Right lobe of liver (tissue), 6 donors: ENCODE data around the gene ANXA6. TPM values are rescaled to one million over a fixed set of nuclear protein-coding genes. Genes with fewer than 3 reads are reported as not detected.

ENCODE experiments used
- ATAC-seq, 4 donors: fragments of 200-7000 bp; cut with Tn5 transposase; one replicate each; pipeline ENCODE4 v1.9.1; 2020; ENCODE audit warnings: mild to moderate bottlenecking in 4 of 4, moderate library complexity in 4 of 4
- DNase-seq, 3 donors: peaks; one replicate each; pipeline ENCODE4 v3.0.0-alpha.2; 2020
- H3K27ac ChIP-seq, 3 donors: fragments of 200-600 bp; one replicate each; pipeline ENCODE4 v1.8.0; 2022
- H3K27me3 ChIP-seq, 2 donors: fragments of 200-600 bp; one replicate each; pipeline ENCODE4 v1.8.0; 2022
- H3K36me3 ChIP-seq, 4 donors: fragments of 200-600 bp; sonication (generic) in 1 of 4; one replicate each; pipeline versions ENCODE4 v1.5.1 to v1.8.0; 2017 to 2022; ENCODE audit warnings: control low read depth in 1 of 4
- H3K4me1 ChIP-seq, 4 donors: fragments of 200-600 bp; sonication (generic) in 1 of 4; one replicate each; pipeline versions ENCODE4 v1.5.1 to v1.8.0; 2017 to 2022; ENCODE audit warnings: control low read depth in 1 of 4
- H3K4me3 ChIP-seq, 3 donors: fragments of 200-600 bp; one replicate each; pipeline ENCODE4 v1.8.0; 2022
- H3K9me3 ChIP-seq, 4 donors: fragments of 200-600 bp; sonication (generic) in 1 of 4; one replicate each; pipeline versions ENCODE4 v1.5.1 to v1.8.0; 2017 to 2022; ENCODE audit warnings: control low read depth in 1 of 4
- POLR2A ChIP-seq: fragments of 450-650 bp; IDR thresholded peaks from one replicate; pipeline ENCODE4 v1.6.1; 2017; ENCODE audit warnings: antibody characterized with exemption, mild to moderate bottlenecking
- WGBS: methylation state at CpG from one replicate; pipeline ENCODE4 v1.1.6; 2018; ENCODE audit warnings: low coverage, low lambda C conversion rate; ENCODE audit not compliant: insufficient coverage; ENCODE audit errors: missing lambda C conversion rate; 5-methylcytosine and 5-hydroxymethylcytosine counted together
- intact Hi-C, 2 donors: fragments of 100-400 bp; cut with DNase I; formaldehyde crosslinking; loops; one replicate each; pipeline versions ENCODE4 v1.11.2 to v1.14.1; 2022
- total RNA-seq, 6 experiments: library from RNA; depleted of rRNA in 2 of 6; stranded (reverse); fragments of >200 nt in 2 of 6; fragmentation: NEBNext Ultra II Directional in 3 of 6; extraction: Animal tissue kit (Norgen Biotek cat#: 25700) in 3 of 6; gene quantifications; one replicate each; pipeline versions ENCODE4 v1.1.0 to v1.2.4, GENCODE V29; 2016 to 2023
- TF ChIP-seq, protein P1 (sequence below), 4 donors: fragments of 200-600 bp in 3 of 4; fragments of 450-650 bp in 1 of 4; IDR thresholded peaks; one replicate each; pipeline versions ENCODE4 v1.5.1 to v1.8.0; 2016 to 2022; ENCODE audit warnings: antibody characterized with exemption in 4 of 4, mild to moderate bottlenecking in 2 of 4
- donor health status: DM: no; HTN: yes; CAD: no.
- donor health status: DM: no; HTN: no; CAD: no.
- donor health status: DM: no; HTN: no; CAD: no.
- donor health status: DM: no; HTN: yes; CAD: no.
- donor health status: DM: no; HTN: yes; CAD: no.

ANXA6 gene
- total RNA-seq, 6 experiments from 2014 or later: 143 to 236 (median 165) TPM

DNA sequence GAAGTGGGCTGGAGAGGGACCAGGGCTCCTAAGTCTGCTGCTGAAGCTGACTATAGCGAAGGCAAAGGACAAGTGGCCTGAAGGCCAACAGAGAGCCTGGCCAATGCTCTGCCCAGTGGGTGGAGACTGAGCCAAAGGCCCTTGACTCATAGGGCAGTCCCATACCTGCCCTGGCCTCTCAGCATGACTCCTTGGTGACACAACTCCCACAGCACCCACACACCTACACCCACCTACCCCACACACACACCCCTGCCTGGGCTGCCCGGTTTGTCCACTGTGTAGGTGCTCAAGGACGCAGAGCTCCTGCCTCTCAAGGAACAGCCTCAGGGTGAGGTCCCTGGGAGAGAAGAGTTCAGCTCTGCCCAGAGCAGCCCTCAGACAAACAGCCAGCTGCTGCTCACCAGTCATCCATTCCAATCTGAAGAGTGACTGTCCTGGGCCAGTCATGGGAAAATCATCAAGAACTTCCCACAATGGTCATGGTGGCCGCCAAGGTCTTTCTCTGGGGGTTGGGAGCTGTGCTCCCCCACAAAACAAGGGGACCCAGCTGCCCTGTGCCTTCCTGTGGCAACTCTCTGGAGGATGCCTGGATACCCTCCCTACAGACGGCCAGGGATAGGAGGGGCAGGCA, 81.8 kb downstream of the ANXA6 start:
- DNase-seq: peak; percentile 78 to 87 (median 83)
- no peaks in the 10 kb centered on the region for H3K36me3 ChIP-seq
- intact Hi-C loops: no loop called here
- H3K9me3 ChIP-seq: no peaks in the 10 kb centered on the region
- H3K4me1 ChIP-seq: peaks cover 0 to 53% (median 28%) of the 10 kb centered on the region in 4 donors
- H3K27ac ChIP-seq: peak overlapping the region; percentile 53 to 61 (median 55)
- H3K4me3 ChIP-seq: no peak overlapping the region
- peak; percentile 76 to 84 (median 80) for ATAC-seq
- TF ChIP-seq POLR2A: no peak
- TF ChIP-seq, protein P1, sequence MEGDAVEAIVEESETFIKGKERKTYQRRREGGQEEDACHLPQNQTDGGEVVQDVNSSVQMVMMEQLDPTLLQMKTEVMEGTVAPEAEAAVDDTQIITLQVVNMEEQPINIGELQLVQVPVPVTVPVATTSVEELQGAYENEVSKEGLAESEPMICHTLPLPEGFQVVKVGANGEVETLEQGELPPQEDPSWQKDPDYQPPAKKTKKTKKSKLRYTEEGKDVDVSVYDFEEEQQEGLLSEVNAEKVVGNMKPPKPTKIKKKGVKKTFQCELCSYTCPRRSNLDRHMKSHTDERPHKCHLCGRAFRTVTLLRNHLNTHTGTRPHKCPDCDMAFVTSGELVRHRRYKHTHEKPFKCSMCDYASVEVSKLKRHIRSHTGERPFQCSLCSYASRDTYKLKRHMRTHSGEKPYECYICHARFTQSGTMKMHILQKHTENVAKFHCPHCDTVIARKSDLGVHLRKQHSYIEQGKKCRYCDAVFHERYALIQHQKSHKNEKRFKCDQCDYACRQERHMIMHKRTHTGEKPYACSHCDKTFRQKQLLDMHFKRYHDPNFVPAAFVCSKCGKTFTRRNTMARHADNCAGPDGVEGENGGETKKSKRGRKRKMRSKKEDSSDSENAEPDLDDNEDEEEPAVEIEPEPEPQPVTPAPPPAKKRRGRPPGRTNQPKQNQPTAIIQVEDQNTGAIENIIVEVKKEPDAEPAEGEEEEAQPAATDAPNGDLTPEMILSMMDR (IDR thresholded peaks at IDR 0.05): no peak
- 60% methylated on average over 1 of the region's 5 CpGs for WGBS
- no peaks in the 10 kb centered on the region for H3K27me3 ChIP-seq

DNA sequence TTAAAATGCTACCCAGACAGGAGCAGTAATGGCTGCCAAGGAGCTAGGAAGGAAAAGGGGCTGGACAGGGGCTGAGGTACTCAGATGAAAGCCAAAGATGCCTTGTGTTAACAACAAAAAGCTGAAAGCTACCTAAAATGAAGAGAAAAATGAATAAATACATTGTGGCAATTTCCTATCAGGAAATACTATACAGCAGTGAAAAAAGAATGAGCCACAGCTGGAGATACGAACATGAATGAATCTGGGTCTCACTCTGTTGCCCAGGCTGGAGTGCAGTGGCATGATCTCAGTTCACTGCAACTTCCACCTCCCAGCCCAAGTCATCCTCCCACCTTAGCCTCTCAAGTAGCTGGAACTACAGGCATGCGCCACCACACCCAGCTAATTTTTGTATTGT, 83.0 kb downstream of the ANXA6 start:
- TF ChIP-seq POLR2A: no peak
- TF ChIP-seq, protein P1 (IDR thresholded peaks at IDR 0.05): no peak
- Histone ChIP-seq H3K27ac (no peak overlapping the region), H3K4me1 (peaks cover 0 to 52% (median 29%) of the 10 kb centered on the region in 4 donors), H3K27me3 (no peaks in the 10 kb centered on the region), H3K9me3 (no peaks in the 10 kb centered on the region), H3K4me3 (no peak overlapping the region), H3K36me3 (no peaks in the 10 kb centered on the region)
- 93% methylated on average over 2 of the region's 2 CpGs for WGBS
- intact Hi-C loops: no loop called here
- DNase-seq (no peak), ATAC-seq (no peak)

DNA sequence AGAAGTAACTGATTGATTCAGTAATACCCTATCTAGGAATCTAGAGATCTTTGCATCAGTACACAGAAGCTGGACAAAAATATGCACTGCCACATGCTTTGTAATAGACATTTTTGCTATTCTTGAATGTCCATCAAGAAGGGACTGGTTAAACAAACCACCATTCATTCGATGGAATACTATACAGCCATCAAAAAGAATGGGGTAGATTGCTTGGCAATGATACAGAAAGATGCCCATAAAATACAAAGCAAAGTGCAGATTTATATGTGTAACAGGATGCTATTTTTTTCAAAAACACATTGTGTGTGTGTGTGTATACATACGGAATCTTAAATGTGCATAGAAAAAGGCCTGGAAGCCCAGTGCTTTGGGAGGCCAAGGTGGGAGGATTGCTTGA, 84.3 kb downstream of the ANXA6 start:
- no peaks in the 10 kb centered on the region for H3K36me3 ChIP-seq
- 91% methylated on average over 2 of the region's 2 CpGs for WGBS
- H3K27ac ChIP-seq: no peak overlapping the region
- peaks cover 0 to 52% (median 29%) of the 10 kb centered on the region in 4 donors for H3K4me1 ChIP-seq
- ATAC-seq (no peak), DNase-seq (no peak)
- no peak for TF ChIP-seq POLR2A
- TF ChIP-seq, protein P1 (IDR thresholded peaks at IDR 0.05): no peak
- H3K9me3 ChIP-seq: no peaks in the 10 kb centered on the region
- intact Hi-C loops: no loop called here
- H3K4me3 ChIP-seq: no peak overlapping the region
- H3K27me3 ChIP-seq: no peaks in the 10 kb centered on the region

DNA sequence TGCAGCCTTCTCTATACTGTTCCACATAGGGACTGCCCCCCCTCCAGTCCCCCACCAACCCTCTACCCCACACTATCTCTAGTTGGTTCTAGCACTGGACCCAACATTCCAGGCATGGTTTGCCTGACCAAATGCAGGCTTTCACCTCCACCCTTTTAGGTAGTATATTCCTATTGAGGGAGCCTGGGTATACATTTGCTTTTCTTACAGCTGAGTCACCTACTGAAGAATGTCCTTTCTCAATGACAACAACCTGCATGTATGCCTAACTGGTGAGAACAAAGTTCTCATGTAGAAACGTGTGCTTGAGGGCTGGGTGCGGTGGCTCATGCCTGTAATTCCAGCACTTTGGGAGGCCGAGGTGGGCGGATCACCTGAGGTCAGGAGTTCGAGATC, 85.0 kb downstream of the ANXA6 start:
- no peak overlapping the region for H3K4me3 ChIP-seq
- 65% methylated on average over 5 of the region's 5 CpGs for WGBS
- no peaks in the 10 kb centered on the region for H3K9me3 ChIP-seq
- no peak for TF ChIP-seq POLR2A
- TF ChIP-seq, protein P1 (IDR thresholded peaks at IDR 0.05): no peak
- intact Hi-C loops: no loop called here
- no peak for DNase-seq
- H3K27ac ChIP-seq: no peak overlapping the region
- H3K36me3 ChIP-seq: no peaks in the 10 kb centered on the region
- H3K4me1 ChIP-seq: peaks cover 0 to 49% (median 26%) of the 10 kb centered on the region in 4 donors
- no peak for ATAC-seq
- H3K27me3 ChIP-seq: no peaks in the 10 kb centered on the region
